Measurements from ENCODE around the gene UST.

DNA sequence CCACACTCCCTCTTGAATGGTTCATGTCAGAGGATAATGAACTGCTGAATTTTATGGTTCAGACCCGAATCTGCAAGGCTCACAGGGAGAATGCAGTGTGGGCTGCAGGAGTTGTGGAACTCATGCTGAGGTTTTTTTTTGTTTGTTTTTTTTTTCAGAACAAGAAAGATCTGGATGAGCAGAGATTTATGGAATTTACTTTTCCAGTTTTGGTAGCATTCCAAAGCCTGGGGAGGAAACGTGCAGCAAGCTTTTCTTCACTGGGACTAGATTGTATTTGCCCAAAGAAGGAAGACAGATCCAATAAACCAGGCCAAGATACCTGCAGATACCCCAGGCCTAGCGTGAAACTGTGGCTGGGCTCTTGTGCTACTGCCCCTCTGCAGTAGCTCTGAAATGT, 346.8 kb downstream of the UST start:
- TF ChIP-seq, protein P1, sequence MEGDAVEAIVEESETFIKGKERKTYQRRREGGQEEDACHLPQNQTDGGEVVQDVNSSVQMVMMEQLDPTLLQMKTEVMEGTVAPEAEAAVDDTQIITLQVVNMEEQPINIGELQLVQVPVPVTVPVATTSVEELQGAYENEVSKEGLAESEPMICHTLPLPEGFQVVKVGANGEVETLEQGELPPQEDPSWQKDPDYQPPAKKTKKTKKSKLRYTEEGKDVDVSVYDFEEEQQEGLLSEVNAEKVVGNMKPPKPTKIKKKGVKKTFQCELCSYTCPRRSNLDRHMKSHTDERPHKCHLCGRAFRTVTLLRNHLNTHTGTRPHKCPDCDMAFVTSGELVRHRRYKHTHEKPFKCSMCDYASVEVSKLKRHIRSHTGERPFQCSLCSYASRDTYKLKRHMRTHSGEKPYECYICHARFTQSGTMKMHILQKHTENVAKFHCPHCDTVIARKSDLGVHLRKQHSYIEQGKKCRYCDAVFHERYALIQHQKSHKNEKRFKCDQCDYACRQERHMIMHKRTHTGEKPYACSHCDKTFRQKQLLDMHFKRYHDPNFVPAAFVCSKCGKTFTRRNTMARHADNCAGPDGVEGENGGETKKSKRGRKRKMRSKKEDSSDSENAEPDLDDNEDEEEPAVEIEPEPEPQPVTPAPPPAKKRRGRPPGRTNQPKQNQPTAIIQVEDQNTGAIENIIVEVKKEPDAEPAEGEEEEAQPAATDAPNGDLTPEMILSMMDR (IDR thresholded peaks at IDR 0.05) = no peak
- TF ChIP-seq EP300 (IDR thresholded peaks at IDR 0.05) = no peak
